GM23338 (cell line): ENCODE measurements around the gene KIAA0040.

Source experiments
- CREB1 ChIP-seq: fragments of 250-450 bp; sonication (Bioruptor Pico); IDR thresholded peaks from 2 replicates; pipeline ENCODE4 v1.5.0; 2020; ENCODE audit warnings: low read depth, mild to moderate bottlenecking, moderate library complexity
- ETS1 ChIP-seq: IDR thresholded peaks from 2 replicates; pipeline ENCODE4 v1.6.1; 2016; ENCODE audit warnings: antibody characterized with exemption
- EZH2 ChIP-seq: fragments of 200-600 bp; sonication (generic); IDR thresholded peaks from one replicate; pipeline ENCODE4 v1.8.0; 2017; ENCODE audit warnings: antibody characterized with exemption, mild to moderate bottlenecking, low read depth; ENCODE audit not compliant: unreplicated experiment
- EZH2phosphoT487 ChIP-seq: fragments of 200-600 bp; sonication (generic); IDR thresholded peaks from one replicate; pipeline ENCODE4 v1.8.1; 2018; ENCODE audit warnings: antibody characterized with exemption; ENCODE audit not compliant: unreplicated experiment
- JUNB ChIP-seq: IDR thresholded peaks from one replicate; pipeline ENCODE4 v1.6.1; 2016; ENCODE audit warnings: antibody characterized with exemption; ENCODE audit not compliant: unreplicated experiment
- NANOG ChIP-seq: IDR thresholded peaks from 2 replicates; pipeline ENCODE4 v1.6.1; 2016; ENCODE audit warnings: antibody characterized with exemption, borderline replicate concordance
- POLR2AphosphoS5 ChIP-seq: IDR thresholded peaks from 2 replicates; pipeline ENCODE4 v1.6.1; 2016; ENCODE audit warnings: antibody characterized with exemption, low read depth
- REST ChIP-seq: IDR thresholded peaks from one replicate; pipeline ENCODE4 v1.6.1; 2018; ENCODE audit warnings: antibody characterized with exemption; ENCODE audit not compliant: unreplicated experiment
- STAT1 ChIP-seq: IDR thresholded peaks from one replicate; pipeline ENCODE4 v1.6.1; 2016; ENCODE audit warnings: antibody characterized with exemption; ENCODE audit not compliant: unreplicated experiment
- ZNF114 ChIP-seq: fragments of 250-450 bp; sonication (Bioruptor Pico); IDR thresholded peaks from 2 replicates; pipeline ENCODE4 v1.5.0; 2020; ENCODE audit warnings: mild to moderate bottlenecking, moderate library complexity
- ZNF331 ChIP-seq: fragments of 250-450 bp; sonication (Bioruptor Pico); IDR thresholded peaks from 2 replicates; pipeline ENCODE4 v1.5.0; 2020; ENCODE audit warnings: low read depth, mild to moderate bottlenecking, moderate library complexity
- TF ChIP-seq, protein P1 (sequence below), 2 experiments: fragments of 200-600 bp in 1 of 2; sonication (generic) in 1 of 2; conservative IDR thresholded peaks; 2 replicates each; pipeline versions ENCODE4 v1.5.1 to v1.6.1; 2016 to 2017; ENCODE audit warnings: antibody characterized with exemption in 2 of 2, low read depth in 2 of 2, mild to moderate bottlenecking in 2 of 2, moderate library complexity in 1 of 2
- TF ChIP-seq, protein P2 (sequence below): fragments of 250-450 bp; sonication (Bioruptor Pico); IDR thresholded peaks from 2 replicates; pipeline ENCODE4 v1.5.0; 2020; ENCODE audit warnings: mild to moderate bottlenecking, moderate library complexity

GRCh38 chr1:175197531-175197930 is 5.0 kb upstream of the KIAA0040 start:
- TF ChIP-seq, protein P1, sequence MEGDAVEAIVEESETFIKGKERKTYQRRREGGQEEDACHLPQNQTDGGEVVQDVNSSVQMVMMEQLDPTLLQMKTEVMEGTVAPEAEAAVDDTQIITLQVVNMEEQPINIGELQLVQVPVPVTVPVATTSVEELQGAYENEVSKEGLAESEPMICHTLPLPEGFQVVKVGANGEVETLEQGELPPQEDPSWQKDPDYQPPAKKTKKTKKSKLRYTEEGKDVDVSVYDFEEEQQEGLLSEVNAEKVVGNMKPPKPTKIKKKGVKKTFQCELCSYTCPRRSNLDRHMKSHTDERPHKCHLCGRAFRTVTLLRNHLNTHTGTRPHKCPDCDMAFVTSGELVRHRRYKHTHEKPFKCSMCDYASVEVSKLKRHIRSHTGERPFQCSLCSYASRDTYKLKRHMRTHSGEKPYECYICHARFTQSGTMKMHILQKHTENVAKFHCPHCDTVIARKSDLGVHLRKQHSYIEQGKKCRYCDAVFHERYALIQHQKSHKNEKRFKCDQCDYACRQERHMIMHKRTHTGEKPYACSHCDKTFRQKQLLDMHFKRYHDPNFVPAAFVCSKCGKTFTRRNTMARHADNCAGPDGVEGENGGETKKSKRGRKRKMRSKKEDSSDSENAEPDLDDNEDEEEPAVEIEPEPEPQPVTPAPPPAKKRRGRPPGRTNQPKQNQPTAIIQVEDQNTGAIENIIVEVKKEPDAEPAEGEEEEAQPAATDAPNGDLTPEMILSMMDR (conservative IDR thresholded peaks at IDR 0.05; ENCODE audit: low read depth in 2 of 2), result no peak
- TF ChIP-seq EZH2, result no peak
- no peak for TF ChIP-seq POLR2AphosphoS5
- no peak for TF ChIP-seq JUNB
- TF ChIP-seq CREB1 (CRISPR knock-in tag), result no peak
- TF ChIP-seq REST, result no peak
- TF ChIP-seq EZH2phosphoT487, result no peak
- TF ChIP-seq NANOG, result no peak
- TF ChIP-seq ETS1, result no peak
- no peak for TF ChIP-seq ZNF114
- no peak for TF ChIP-seq ZNF331 (CRISPR knock-in tag)
- TF ChIP-seq STAT1, result no peak
- TF ChIP-seq, protein P2, sequence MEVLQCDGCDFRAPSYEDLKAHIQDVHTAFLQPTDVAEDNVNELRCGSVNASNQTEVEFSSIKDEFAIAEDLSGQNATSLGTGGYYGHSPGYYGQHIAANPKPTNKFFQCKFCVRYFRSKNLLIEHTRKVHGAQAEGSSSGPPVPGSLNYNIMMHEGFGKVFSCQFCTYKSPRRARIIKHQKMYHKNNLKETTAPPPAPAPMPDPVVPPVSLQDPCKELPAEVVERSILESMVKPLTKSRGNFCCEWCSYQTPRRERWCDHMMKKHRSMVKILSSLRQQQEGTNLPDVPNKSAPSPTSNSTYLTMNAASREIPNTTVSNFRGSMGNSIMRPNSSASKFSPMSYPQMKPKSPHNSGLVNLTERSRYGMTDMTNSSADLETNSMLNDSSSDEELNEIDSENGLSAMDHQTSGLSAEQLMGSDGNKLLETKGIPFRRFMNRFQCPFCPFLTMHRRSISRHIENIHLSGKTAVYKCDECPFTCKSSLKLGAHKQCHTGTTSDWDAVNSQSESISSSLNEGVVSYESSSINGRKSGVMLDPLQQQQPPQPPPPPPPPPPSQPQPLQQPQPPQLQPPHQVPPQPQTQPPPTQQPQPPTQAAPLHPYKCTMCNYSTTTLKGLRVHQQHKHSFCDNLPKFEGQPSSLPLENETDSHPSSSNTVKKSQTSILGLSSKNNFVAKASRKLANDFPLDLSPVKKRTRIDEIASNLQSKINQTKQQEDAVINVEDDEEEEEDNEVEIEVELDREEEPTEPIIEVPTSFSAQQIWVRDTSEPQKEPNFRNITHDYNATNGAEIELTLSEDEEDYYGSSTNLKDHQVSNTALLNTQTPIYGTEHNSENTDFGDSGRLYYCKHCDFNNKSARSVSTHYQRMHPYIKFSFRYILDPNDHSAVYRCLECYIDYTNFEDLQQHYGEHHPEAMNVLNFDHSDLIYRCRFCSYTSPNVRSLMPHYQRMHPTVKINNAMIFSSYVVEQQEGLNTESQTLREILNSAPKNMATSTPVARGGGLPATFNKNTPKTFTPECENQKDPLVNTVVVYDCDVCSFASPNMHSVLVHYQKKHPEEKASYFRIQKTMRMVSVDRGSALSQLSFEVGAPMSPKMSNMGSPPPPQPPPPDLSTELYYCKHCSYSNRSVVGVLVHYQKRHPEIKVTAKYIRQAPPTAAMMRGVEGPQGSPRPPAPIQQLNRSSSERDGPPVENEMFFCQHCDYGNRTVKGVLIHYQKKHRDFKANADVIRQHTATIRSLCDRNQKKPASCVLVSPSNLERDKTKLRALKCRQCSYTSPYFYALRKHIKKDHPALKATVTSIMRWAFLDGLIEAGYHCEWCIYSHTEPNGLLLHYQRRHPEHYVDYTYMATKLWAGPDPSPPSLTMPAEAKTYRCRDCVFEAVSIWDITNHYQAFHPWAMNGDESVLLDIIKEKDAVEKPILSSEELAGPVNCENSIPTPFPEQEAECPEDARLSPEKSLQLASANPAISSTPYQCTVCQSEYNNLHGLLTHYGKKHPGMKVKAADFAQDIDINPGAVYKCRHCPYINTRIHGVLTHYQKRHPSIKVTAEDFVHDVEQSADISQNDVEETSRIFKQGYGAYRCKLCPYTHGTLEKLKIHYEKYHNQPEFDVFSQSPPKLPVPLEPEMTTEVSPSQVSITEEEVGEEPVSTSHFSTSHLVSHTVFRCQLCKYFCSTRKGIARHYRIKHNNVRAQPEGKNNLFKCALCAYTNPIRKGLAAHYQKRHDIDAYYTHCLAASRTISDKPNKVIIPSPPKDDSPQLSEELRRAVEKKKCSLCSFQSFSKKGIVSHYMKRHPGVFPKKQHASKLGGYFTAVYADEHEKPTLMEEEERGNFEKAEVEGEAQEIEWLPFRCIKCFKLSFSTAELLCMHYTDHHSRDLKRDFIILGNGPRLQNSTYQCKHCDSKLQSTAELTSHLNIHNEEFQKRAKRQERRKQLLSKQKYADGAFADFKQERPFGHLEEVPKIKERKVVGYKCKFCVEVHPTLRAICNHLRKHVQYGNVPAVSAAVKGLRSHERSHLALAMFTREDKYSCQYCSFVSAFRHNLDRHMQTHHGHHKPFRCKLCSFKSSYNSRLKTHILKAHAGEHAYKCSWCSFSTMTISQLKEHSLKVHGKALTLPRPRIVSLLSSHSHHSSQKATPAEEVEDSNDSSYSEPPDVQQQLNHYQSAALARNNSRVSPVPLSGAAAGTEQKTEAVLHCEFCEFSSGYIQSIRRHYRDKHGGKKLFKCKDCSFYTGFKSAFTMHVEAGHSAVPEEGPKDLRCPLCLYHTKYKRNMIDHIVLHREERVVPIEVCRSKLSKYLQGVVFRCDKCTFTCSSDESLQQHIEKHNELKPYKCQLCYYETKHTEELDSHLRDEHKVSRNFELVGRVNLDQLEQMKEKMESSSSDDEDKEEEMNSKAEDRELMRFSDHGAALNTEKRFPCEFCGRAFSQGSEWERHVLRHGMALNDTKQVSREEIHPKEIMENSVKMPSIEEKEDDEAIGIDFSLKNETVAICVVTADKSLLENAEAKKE (CRISPR knock-in tag), result no peak
